ENCODE data around the gene NRSN2.
"Not testable (repeated sequence)": the region's sequence is repeated elsewhere in the genome, so short reads cannot be mapped to it uniquely, and the experiment has no call there.

Gene NRSN2

GRCh38 chr20:375265-375889 lies 28.5 kb downstream of the NRSN2 start:
- DNase-seq = no peak

DNA sequence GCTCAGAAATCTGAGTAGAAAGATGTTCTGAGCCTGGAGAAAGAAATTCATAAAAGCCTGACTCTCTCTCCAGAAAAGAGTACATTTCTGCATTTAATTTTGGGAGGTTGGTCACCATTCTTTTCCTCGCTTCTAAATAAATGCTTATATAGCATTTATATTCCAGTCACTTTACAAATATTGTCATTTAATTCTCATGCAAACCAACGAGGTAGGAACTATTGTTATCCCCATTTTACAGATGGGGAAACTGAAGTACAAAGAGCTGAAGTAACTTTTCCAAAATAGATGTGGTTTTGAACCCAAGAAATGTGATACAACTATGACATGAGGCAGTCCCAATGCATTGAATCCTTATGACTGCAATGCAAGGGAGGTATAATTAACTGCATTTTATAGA lies 29.2 kb downstream of the NRSN2 start:
- no peak for DNase-seq

GRCh38 chr20:376750-377149 lies 29.8 kb downstream of the NRSN2 start:
- no peak for DNase-seq

DNA sequence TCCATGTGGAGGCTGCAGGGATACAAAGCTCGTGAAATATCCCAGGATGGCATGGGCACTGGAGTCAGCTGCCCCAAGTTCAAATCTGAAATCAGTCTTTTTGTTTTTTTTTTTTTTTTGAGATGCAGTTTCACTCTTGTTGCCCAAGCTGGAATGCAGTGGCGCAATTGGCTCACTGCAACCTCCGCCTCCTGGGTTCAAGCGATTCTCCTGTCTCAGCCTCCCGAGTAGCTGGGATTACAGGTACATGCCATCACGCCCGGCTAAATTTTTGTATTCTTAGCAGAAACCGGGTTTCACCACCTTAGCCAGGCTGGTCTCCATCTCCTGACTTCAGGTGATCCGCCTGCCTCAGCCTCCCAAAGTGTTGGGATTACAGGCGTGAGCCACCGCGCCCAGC lies 30.7 kb downstream of the NRSN2 start:
- DNase-seq = not testable (repeated sequence)

DNA sequence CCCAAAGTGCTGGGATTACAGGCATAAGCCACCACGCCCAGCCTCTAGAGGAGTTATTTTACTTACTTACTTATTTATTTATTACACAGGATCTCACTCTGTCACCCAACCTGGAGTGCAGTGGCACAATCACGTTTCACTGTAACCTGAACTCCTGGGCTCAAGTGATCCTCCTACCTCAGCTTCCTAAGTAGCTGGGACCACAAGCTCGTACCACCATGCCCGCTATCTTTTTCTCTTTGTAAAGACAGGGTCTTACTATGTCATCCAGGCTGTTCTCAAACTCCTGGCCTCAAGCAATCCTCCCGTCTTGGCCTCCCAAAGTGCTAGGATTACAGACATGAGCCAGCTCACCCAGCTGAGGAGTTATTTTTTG lies 32.0 kb downstream of the NRSN2 start:
- DNase-seq = no peak

DNA sequence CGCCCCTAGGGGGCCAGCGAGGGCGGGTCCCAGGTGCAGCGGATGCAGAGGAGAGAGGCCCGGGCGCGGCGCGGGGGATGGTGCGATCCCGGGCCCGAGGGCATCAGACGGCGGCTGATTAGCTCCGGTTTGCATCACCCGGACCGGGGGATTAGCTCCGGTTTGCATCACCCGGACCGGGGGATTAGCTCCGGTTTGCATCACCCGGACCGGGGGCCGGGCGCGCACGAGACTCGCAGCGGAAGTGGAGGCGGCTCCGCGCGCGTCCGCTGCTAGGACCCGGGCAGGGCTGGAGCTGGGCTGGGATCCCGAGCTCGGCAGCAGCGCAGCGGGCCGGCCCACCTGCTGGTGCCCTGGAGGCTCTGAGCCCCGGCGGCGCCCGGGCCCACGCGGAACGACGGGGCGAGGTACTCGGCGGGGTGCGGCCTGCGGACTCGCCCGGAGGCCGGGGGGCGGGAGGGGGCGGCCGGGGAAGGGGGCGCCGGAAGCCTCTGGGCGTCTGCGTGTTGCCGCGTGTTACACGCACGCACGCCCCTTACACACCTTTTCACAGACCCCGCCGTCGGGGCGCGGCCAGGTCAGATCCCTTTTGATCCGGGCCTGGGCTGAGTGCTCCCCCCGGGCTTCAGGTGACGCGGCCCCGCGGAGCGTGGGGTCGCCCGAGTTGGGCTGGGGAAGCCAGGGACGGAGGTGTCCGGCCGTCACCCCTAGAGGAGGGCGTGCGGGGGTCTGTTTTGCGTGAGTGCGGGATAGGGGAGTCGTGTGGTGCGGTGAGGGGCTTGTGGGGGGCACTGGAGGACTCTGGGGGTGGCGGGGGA lies 34.1 kb downstream of the NRSN2 start:
- DNase-seq = peak; percentile 74

- peak; percentile 76 for DNase-seq
Observed at GRCh38 chr20:381581-382290, 34.8 kb downstream of the NRSN2 start.

GRCh38 chr20:382291-383115 lies 35.6 kb downstream of the NRSN2 start:
- no peak for DNase-seq

DNA sequence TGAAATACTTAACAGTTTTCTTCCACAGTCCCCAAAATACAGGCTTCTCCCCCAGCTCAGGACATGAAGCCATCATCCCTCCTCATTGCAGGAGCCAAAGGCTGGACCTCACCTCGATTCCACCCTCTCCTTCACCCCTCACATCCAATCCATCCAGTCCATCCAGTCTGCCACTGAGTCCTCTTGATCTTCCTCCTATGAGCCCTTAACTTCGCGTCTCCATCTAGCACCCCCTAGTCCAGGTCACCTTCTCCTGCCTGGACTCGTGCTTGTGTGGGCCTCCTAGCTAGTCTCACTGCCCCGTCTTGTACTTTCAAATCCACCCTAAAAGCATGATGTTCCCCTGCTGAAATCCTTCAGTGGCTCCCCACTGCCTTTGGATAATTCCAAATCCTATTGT lies 37.0 kb downstream of the NRSN2 start:
- no peak for DNase-seq

- DNase-seq = no peak
Observed at GRCh38 chr20:384723-385122, 37.8 kb downstream of the NRSN2 start.

GRCh38 chr20:385448-385847 lies 38.5 kb downstream of the NRSN2 start:
- no peak for DNase-seq

- DNase-seq = not testable (repeated sequence)
Observed at GRCh38 chr20:386634-387033, 39.7 kb downstream of the NRSN2 start.

DNA sequence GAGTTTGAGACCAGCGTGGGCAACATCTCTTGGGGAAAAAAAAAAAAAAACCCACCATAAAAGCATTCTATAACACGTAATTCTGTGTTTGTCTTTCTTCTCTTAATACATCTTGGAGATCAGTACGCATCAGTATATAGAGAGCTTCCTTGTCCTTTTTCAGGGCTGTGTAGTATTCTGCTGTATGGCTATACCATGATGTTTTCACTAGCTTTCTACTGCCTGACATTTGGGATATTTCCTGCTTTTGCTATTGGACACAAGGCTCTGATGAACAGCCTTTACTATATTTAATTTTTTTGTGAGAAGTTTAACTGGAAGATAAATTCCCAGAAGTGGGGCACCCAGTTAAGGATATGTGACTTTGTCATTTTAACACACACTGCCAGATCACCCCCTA lies 40.6 kb downstream of the NRSN2 start:
- no peak for DNase-seq

DNA sequence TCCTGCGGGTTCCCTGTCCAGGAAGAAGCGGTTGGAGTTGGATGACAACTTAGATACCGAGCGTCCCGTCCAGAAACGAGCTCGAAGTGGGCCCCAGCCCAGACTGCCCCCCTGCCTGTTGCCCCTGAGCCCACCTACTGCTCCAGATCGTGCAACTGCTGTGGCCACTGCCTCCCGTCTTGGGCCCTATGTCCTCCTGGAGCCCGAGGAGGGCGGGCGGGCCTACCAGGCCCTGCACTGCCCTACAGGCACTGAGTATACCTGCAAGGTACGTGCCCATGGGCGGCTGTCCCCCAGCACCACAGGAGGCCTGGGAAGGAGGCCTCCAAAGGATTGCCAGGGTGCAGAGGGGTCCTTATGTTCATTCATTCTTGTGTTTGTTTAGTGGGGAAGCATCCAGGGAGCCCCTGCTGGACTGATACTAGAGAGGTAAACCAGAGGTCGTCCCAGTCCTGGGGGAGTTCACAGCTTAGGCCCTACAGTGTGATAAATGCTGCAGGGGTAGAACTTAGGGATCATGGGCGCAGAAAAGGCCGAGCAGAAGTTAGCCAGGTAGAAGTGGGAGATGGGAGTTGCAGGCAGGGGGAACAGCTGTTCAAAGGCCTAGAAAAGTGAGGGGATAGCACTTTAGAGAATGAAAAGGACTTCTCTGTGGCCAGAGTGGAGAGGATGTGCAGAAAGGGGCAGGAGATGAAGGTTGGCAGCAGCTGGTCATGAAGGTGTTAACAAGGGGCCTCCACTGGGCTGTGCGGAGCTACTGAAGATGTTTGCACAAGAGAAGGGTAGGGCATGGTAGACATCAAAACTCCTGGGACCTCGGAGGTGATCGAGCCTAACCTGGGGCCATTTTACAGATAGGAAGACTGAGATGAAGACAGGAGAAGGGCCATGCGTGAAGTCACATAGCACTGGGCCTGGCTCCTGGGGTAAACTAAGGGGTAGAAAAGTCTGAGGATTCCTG lies 41.4 kb downstream of the NRSN2 start:
- no peak for DNase-seq

- no peak for DNase-seq
Observed at GRCh38 chr20:389220-389619, 42.3 kb downstream of the NRSN2 start.

GRCh38 chr20:391041-391711 lies 44.3 kb downstream of the NRSN2 start:
- DNase-seq = no peak

DNA sequence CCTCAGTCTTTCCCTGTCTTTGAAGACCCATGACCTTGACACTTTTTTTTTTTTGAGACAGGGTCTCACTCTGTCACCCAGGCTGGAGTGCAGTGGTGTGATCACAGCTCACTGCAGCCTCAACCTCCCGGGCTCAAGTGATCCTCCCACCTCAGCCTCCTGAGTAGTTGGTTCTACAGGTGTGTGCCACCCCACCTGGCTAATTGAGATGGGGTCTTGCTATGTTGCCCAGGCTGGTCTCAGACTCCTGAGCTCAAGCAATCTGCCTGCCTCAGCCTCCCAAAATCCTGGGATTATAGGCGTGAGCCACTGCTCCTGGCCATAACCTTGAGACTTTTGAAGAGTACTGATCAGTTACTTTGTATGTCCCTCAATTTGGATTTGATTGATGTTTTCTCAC lies 46.4 kb downstream of the NRSN2 start:
- not testable (repeated sequence) for DNase-seq

GRCh38 chr20:396252-396618 lies 49.3 kb downstream of the NRSN2 start:
- DNase-seq = no peak

DNA sequence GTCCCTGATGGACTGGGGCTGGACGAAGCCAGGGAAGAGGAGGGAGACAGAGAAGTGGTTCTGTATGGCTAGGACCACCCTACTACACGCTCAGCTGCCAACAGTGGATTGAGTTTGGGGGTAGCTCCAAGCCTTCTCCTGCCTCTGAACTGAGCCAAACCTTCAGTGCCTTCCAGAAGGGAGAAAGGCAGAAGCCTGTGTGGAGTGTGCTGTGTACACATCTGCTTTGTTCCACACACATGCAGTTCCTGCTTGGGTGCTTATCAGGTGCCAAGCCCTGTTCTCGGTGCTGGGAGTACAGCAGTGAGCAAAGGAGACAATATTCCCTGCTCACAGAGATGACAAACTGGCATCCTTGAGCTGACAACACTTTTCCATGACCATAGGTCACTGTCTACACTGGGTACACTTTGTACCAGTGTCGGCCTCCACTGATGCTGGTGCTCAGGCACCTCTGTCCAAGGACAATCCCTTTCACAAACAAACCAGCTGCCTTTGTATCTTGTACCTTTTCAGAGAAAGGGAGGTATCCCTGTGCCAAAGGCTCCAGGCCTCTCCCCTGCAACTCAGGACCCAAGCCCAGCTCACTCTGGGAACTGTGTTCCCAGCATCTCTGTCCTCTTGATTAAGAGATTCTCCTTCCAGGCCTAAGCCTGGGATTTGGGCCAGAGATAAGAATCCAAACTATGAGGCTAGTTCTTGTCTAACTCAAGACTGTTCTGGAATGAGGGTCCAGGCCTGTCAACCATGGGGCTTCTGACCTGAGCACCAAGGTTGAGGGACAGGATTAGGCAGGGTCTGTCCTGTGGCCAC lies 49.9 kb downstream of the NRSN2 start:
- no peak for DNase-seq

GRCh38 chr20:397432-398237 lies 50.7 kb downstream of the NRSN2 start:
- no peak for DNase-seq

Data from NK-92 treated with Interleukin-12 subunit alpha and Interleukin-12 subunit beta, amount 100 ng/mL, for 24 hours (cell line).